GM12865 (cell line): ENCODE data around the gene LRRC26.
"Not testable (repeated sequence)": the region's sequence is repeated elsewhere in the genome, so short reads cannot be mapped to it uniquely, and the experiment has no call there.

Experiments
- DNase-seq: peaks from one replicate; pipeline ENCODE4 v3.0.0; 2010; ENCODE audit warnings: low read depth
- H3K4me3 ChIP-seq: 2 replicates; pipeline ENCODE4 v1.5.1; 2011; ENCODE audit warnings: mild to moderate bottlenecking, low read depth, low read length, control low read depth
- TF ChIP-seq, protein P1 (sequence below): IDR thresholded peaks from 2 replicates; pipeline ENCODE4 v1.5.1; 2011; ENCODE audit warnings: low read length, control low read depth, low read depth, inconsistent platforms; ENCODE audit not compliant: insufficient read depth; ENCODE audit errors: missing control alignments

The LRRC26 gene

DNA sequence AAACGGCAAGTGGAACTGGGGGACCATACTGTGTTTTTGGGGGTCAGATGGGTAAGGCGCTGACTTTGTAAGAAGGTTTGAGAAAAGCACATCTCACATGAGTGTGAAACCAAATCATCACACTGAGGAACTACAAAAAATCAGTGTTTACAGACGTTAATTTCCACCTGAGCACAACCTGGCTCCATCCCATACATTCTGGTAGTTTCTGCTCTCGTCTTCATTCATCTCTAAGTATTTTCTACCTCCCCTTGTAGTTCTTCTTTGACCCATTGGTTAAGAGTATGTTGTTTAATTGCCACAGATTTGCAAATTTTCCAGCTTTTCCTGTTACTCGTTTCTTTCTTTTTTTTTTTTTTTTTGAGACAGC, 46.4 kb downstream of the LRRC26 start:
- no peak overlapping the region for H3K4me3 ChIP-seq
- TF ChIP-seq, protein P1, sequence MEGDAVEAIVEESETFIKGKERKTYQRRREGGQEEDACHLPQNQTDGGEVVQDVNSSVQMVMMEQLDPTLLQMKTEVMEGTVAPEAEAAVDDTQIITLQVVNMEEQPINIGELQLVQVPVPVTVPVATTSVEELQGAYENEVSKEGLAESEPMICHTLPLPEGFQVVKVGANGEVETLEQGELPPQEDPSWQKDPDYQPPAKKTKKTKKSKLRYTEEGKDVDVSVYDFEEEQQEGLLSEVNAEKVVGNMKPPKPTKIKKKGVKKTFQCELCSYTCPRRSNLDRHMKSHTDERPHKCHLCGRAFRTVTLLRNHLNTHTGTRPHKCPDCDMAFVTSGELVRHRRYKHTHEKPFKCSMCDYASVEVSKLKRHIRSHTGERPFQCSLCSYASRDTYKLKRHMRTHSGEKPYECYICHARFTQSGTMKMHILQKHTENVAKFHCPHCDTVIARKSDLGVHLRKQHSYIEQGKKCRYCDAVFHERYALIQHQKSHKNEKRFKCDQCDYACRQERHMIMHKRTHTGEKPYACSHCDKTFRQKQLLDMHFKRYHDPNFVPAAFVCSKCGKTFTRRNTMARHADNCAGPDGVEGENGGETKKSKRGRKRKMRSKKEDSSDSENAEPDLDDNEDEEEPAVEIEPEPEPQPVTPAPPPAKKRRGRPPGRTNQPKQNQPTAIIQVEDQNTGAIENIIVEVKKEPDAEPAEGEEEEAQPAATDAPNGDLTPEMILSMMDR: no peak
- peak; percentile 91 for DNase-seq

DNA sequence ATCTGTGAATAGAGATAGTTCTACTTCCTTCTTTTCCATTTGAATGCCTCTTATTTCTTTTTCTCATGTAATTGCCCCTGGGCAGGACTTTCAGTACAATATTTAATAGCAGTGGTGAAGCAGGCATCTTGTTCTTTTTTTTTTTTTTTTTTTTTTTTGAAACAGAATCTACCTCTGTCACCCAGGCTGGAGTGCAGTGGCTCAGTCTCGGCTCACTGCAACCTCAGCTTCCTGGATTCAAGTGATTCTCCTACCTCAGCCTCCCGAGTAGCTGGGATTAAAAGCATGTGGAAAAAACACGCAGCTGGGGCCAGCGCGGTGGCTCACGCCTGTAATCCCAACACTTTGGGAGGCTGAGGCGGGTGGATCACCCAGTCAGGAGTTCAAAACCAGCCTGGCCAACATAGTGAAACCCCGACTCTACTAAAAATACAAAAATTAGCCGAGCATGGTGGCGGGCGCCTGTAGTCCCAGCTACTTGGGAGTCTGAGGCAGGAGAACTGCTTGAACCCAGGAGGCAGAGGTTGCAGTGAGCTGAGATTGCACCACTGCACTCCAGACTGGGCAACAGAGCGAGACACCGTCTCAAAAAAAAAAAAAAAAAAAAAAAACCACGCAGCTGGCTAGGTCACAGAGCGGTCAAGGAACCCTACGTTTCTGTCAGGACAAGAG, 46.9 kb downstream of the LRRC26 start:
- not testable (repeated sequence) for H3K4me3 ChIP-seq
- DNase-seq: peak; percentile 38

DNA sequence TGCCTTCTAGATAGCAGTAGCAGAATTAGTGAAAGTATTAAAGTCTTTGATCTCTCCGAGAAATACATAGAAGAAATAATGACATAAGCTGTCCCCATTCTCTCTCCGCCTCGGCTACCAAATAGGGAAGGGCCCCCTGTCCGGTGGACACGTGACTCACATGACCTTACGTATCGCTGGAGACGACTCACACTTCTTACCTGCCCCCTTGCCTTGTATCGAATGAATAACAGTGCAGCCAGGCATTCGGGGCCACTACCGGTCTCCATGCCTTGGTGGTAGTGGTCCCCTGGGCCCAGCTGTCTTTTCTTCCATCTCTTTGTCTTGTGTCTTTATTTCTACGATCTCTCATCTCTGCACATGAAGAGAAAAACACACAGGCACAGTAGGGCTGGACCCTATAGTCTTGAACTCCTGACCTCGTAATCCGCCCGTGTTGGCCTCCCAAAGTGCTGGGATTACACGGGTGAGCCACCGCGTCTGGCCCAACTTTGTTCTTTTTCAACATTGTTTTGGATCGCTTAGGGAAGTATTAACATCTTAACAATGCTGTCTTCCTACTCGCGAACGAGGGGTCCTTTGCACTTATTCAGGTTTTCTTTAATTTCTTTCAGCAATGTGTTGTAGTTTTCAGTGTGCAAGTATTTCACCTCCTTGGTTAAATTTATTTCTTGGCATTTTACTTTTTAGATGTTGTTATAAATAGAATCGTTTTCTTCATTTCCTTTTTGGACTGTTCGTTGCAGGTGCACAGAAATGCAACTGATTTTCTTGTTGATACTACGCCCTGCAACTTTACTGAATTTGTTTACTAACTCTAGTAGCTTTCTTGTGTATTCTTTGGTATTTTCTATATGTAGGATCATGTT, 47.7 kb downstream of the LRRC26 start:
- DNase-seq: peak; percentile 58
- peak overlapping the region; percentile 0; the same call in 1 of the 2 replicates for H3K4me3 ChIP-seq
